HepG2 (cell line): ENCODE data around the gene C1RL. TPM values are rescaled to one million over a fixed set of nuclear protein-coding genes. Genes with fewer than 3 reads are reported as not detected.

Source experiments
- BHLHE40 ChIP-seq: IDR thresholded peaks from 2 replicates; pipeline ENCODE4 v1.6.1; 2011; ENCODE audit warnings: low read length, improper control_type of control experiment
- BRCA1 ChIP-seq: sonication (generic); formaldehyde crosslinking; IDR thresholded peaks from 2 replicates; pipeline ENCODE4 v1.4.0; 2020; ENCODE audit warnings: missing genetic modification reagents
- CHD4 ChIP-seq: fragments of 200-600 bp; sonication (generic); IDR thresholded peaks from 2 replicates; pipeline ENCODE4 v1.7.0; 2017; ENCODE audit warnings: mild to moderate bottlenecking, low read length, borderline replicate concordance
- FOXK1 ChIP-seq: sonication (generic); formaldehyde crosslinking; IDR thresholded peaks from 2 replicates; pipeline ENCODE4 v1.4.0; 2020; ENCODE audit warnings: low read depth, missing genetic modification reagents, borderline replicate concordance
- FOXK2 ChIP-seq: fragments of 450-650 bp; IDR thresholded peaks from 2 replicates; pipeline ENCODE4 v1.6.1; 2016
- IRF2 ChIP-seq: IDR thresholded peaks from 2 replicates; pipeline ENCODE4 v1.6.1; 2018; ENCODE audit warnings: missing genetic modification reagents, missing compliant biosample characterization
- RAD51 ChIP-seq: fragments of 450-650 bp; IDR thresholded peaks from 2 replicates; pipeline ENCODE4 v1.6.1; 2016; ENCODE audit warnings: borderline replicate concordance
- RELA ChIP-seq: sonication (generic); formaldehyde crosslinking; IDR thresholded peaks from 2 replicates; pipeline ENCODE4 v1.4.0; 2020; ENCODE audit warnings: missing genetic modification reagents
- SAP130 ChIP-seq: IDR thresholded peaks from 2 replicates; pipeline ENCODE4 v1.6.1; 2016; ENCODE audit warnings: low read depth
- TBL1XR1 ChIP-seq: fragments of 150-350 bp; IDR thresholded peaks from 2 replicates; pipeline ENCODE4 v1.6.1; 2014; ENCODE audit warnings: borderline replicate concordance, low read length; ENCODE audit not compliant: partially characterized antibody
- ZBTB7A ChIP-seq: sonication (generic); formaldehyde crosslinking; IDR thresholded peaks from 2 replicates; pipeline ENCODE4 v1.8.0; 2022; ENCODE audit warnings: mild to moderate bottlenecking, missing genetic modification reagents
- ZFAT ChIP-seq: sonication (generic); formaldehyde crosslinking; conservative IDR thresholded peaks from 2 replicates; pipeline ENCODE4 v1.8.1; 2023; ENCODE audit warnings: missing genetic modification reagents, inconsistent platforms
- ZNF180 ChIP-seq: sonication (generic); formaldehyde crosslinking; IDR thresholded peaks from 2 replicates; pipeline ENCODE4 v1.4.0; 2020; ENCODE audit warnings: low read depth, missing genetic modification reagents, borderline replicate concordance
- ZNF232 ChIP-seq: sonication (generic); formaldehyde crosslinking; IDR thresholded peaks from 2 replicates; pipeline ENCODE4 v1.4.0; 2020; ENCODE audit warnings: missing genetic modification reagents, borderline replicate concordance
- ZNF24 ChIP-seq: fragments of 450-650 bp; IDR thresholded peaks from 2 replicates; pipeline ENCODE4 v1.6.1; 2017; ENCODE audit warnings: antibody characterized with exemption, mild to moderate bottlenecking
- ZNF333 ChIP-seq: sonication (generic); formaldehyde crosslinking; IDR thresholded peaks from 2 replicates; pipeline ENCODE4 v1.4.0; 2020; ENCODE audit warnings: mild to moderate bottlenecking, missing genetic modification reagents, borderline replicate concordance
- ZNF496 ChIP-seq: sonication (generic); formaldehyde crosslinking; IDR thresholded peaks from 2 replicates; pipeline ENCODE4 v1.8.1; 2023; ENCODE audit warnings: mild to moderate bottlenecking, moderate library complexity, missing genetic modification reagents; ENCODE audit not compliant: insufficient replicate concordance
- ZNF652 ChIP-seq: IDR thresholded peaks from 2 replicates; pipeline ENCODE4 v1.6.1; 2016; ENCODE audit warnings: low read depth, borderline replicate concordance
- ZNF678 ChIP-seq: sonication (generic); formaldehyde crosslinking; IDR thresholded peaks from 2 replicates; pipeline ENCODE4 v1.4.0; 2020; ENCODE audit warnings: mild to moderate bottlenecking, missing genetic modification reagents
- ZNF747 ChIP-seq: sonication (generic); formaldehyde crosslinking; IDR thresholded peaks from 2 replicates; pipeline ENCODE4 v1.8.1; 2023; ENCODE audit warnings: missing genetic modification reagents, mild to moderate bottlenecking, borderline replicate concordance
- polyA plus RNA-seq, 8 experiments: library from polyadenylated mRNA; depleted of rRNA in 3 of 8; stranded (reverse) in 7 of 8; unstranded in 1 of 8; fragments of >200 nt; fragmentation: Illumina TruSeq in 4 of 8; extraction: Trizol in 4 of 8; gene quantifications; 2 replicates each; pipeline versions ENCODE4 v1.2.1 to v1.2.3, GENCODE V29; 2011 to 2016; ENCODE audit warnings: low read depth in 4 of 8, missing spikeins in 1 of 8, mixed read lengths in 1 of 8; ENCODE audit not compliant: insufficient read depth in 1 of 8
- total RNA-seq, 5 experiments: library from RNA; depleted of rRNA; stranded (reverse); fragments of >200 nt; fragmentation: Illumina TruSeq; extraction: Trizol; gene quantifications; 2 replicates each; pipeline ENCODE4 v1.2.3, GENCODE V29; 2016; ENCODE audit warnings: low read depth in 1 of 5
- TF ChIP-seq, protein P1 (sequence below): sonication (generic); formaldehyde crosslinking; IDR thresholded peaks from 2 replicates; pipeline ENCODE4 v1.5.0; 2020; ENCODE audit warnings: missing genetic modification reagents, mild to moderate bottlenecking, borderline replicate concordance
- TF ChIP-seq, protein P2 (sequence below): sonication (generic); formaldehyde crosslinking; IDR thresholded peaks from 2 replicates; pipeline ENCODE4 v1.5.0; 2020; ENCODE audit warnings: mild to moderate bottlenecking, missing genetic modification reagents
- TF ChIP-seq, protein P3 (sequence below): IDR thresholded peaks from 2 replicates; pipeline ENCODE4 v1.6.1; 2016; ENCODE audit warnings: missing biosample characterization, missing genetic modification reagents, low read depth
- TF ChIP-seq, protein P4 (sequence below): sonication (generic); formaldehyde crosslinking; IDR thresholded peaks from 2 replicates; pipeline ENCODE4 v1.9.0; 2021; ENCODE audit warnings: missing genetic modification reagents, mild to moderate bottlenecking, borderline replicate concordance

Gene C1RL
- total and polyA plus RNA-seq, 2 of the 13 experiments (the other 11 are each of a cell fraction or from before 2014, with no cell fraction given), result 28.9 to 53.1 TPM

DNA sequence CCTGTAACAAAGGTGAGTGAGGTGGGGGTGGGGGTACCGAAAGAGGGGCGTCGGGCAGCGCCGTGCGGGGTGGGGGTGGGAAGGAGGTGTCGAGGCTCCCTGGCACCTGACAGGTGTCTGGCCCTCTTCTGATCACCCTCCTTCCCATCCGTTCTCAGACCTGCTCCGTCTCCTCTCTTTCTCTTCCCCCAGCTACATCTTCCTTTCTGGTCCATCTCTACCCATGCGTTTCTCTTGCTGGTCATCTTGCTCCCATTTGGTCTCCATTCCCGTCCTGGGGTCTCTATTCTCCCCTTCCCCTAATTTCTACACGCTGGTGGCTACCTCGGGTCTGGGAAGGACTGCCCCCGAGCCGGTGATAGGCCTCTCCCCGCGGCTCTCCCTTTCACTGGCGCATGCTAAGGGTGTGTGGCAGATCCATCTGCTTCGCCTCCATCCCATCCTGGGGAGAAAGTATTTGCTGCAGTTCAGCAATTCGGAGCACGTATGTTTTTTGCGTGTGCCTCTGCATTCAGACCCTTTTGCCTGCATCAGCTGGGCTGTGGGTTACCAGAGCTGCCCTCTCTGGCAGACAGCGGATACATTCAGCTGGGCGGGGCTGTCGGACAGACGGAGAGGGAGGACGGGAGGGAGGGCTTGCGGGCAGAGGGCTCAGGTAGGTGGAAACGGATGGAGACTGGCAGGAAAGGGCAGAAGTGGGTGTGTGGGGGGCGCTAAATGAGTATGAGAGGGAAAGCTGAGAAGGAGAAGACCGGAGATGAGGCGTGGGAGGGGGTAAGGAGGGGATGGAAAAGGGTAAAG, 21.9 kb upstream of the C1RL start (continued):
- TF ChIP-seq ZNF678, result no peak
- TF ChIP-seq RELA, result no peak
- TF ChIP-seq IRF2 (CRISPR knock-in tag), result no peak
- no peak for TF ChIP-seq ZNF496 (CRISPR knock-in tag)
- TF ChIP-seq, protein P1, sequence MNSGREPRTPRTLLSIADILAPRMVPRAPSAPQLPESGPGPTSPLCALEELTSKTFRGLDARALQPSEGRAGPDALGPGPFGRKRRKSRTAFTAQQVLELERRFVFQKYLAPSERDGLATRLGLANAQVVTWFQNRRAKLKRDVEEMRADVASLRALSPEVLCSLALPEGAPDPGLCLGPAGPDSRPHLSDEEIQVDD (CRISPR knock-in tag), result no peak
- TF ChIP-seq ZNF747 (CRISPR knock-in tag), result no peak
- TF ChIP-seq ZNF24, result no peak
- TF ChIP-seq CHD4, result no peak
- no peak for TF ChIP-seq ZNF232 (CRISPR knock-in tag)
- no peak for TF ChIP-seq ZNF333 (CRISPR knock-in tag)
- no peak for TF ChIP-seq ZFAT
- no peak for TF ChIP-seq FOXK2
- TF ChIP-seq SAP130, result peak; percentile 89
- TF ChIP-seq, protein P2, sequence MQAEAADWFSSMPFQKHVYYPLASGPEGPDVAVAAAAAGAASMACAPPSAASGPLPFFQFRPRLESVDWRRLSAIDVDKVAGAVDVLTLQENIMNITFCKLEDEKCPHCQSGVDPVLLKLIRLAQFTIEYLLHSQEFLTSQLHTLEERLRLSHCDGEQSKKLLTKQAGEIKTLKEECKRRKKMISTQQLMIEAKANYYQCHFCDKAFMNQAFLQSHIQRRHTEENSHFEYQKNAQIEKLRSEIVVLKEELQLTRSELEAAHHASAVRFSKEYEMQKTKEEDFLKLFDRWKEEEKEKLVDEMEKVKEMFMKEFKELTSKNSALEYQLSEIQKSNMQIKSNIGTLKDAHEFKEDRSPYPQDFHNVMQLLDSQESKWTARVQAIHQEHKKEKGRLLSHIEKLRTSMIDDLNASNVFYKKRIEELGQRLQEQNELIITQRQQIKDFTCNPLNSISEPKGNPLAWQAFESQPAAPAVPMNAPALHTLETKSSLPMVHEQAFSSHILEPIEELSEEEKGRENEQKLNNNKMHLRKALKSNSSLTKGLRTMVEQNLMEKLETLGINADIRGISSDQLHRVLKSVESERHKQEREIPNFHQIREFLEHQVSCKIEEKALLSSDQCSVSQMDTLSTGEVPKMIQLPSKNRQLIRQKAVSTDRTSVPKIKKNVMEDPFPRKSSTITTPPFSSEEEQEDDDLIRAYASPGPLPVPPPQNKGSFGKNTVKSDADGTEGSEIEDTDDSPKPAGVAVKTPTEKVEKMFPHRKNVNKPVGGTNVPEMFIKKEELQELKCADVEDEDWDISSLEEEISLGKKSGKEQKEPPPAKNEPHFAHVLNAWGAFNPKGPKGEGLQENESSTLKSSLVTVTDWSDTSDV (CRISPR knock-in tag), result no peak
- TF ChIP-seq FOXK1 (CRISPR knock-in tag), result no peak
- TF ChIP-seq BRCA1, result no peak
- TF ChIP-seq ZBTB7A (CRISPR knock-in tag), result no peak
- TF ChIP-seq TBL1XR1, result no peak
- TF ChIP-seq ZNF652, result no peak
- TF ChIP-seq RAD51, result no peak
- TF ChIP-seq ZNF180 (CRISPR knock-in tag), result no peak
- TF ChIP-seq, protein P3, sequence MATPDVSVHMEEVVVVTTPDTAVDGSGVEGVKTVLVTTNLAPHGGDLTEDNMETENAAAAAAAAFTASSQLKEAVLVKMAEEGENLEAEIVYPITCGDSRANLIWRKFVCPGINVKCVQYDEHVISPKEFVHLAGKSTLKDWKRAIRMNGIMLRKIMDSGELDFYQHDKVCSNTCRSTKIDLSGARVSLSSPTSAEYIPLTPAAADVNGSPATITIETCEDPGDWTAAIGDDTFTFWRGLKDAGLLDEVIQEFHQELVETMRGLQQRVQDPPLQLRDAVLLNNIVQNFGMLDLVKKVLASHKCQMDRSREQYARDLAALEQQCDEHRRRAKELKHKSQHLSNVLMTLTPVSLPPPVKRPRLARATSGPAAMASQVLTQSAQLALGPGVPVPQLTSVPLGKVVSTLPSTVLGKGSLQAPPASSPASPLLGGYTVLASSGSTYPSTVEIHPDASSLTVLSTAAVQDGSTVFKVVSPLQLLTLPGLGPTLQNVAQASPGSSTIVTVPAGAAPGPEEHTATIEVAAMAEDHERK (CRISPR knock-in tag), result no peak
- TF ChIP-seq, protein P4, sequence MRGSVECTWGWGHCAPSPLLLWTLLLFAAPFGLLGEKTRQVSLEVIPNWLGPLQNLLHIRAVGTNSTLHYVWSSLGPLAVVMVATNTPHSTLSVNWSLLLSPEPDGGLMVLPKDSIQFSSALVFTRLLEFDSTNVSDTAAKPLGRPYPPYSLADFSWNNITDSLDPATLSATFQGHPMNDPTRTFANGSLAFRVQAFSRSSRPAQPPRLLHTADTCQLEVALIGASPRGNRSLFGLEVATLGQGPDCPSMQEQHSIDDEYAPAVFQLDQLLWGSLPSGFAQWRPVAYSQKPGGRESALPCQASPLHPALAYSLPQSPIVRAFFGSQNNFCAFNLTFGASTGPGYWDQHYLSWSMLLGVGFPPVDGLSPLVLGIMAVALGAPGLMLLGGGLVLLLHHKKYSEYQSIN, result no peak
- no peak for TF ChIP-seq BHLHE40
